Femur (tissue), 1 donor: ENCODE measurements around the gene MS4A18.

Experiments used
- DNase-seq: peaks from one replicate; pipeline ENCODE4 v3.0.0-alpha.2; 2017

The MS4A18 gene

GRCh38 chr11:60790726-60791125 is 66.2 kb downstream of the MS4A18 start:
- DNase-seq, result no peak

- DNase-seq, result no peak
These were observed 66.8 kb downstream of the MS4A18 start for GRCh38 chr11:60791153-60791933.

- DNase-seq, result no peak
These were observed 68.0 kb downstream of the MS4A18 start for GRCh38 chr11:60792521-60792920.
